GM19372 (cell line): ENCODE results near the gene NOD2.

Experiments
- ATAC-seq: cut with Tn5 transposase; IDR thresholded peaks from one replicate; pipeline ENCODE4 v1.9.1; 2021; ENCODE audit warnings: mild to moderate bottlenecking, low read depth, moderate library complexity; ENCODE audit not compliant: unreplicated experiment

NOD2 gene

DNA sequence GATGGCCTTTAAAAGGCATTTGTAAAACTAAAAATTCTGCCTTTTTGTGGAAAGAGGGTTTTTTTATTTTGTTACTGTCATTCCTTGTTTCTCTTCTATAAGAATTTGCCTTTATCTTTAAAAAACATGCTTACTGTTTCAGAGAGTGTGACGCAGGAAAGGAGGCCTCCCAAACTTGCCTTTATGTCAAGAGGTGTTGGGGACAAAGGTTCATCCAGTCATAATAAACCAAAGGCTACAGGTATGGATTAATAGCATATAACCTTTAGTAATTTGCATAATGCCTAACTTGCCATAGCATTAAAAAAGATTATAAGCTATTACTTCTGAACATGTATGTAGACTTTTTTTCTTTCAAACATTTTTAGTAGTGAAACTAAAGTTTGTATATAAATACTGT, 82.6 kb downstream of the NOD2 start:
- ATAC-seq, result no peak

DNA sequence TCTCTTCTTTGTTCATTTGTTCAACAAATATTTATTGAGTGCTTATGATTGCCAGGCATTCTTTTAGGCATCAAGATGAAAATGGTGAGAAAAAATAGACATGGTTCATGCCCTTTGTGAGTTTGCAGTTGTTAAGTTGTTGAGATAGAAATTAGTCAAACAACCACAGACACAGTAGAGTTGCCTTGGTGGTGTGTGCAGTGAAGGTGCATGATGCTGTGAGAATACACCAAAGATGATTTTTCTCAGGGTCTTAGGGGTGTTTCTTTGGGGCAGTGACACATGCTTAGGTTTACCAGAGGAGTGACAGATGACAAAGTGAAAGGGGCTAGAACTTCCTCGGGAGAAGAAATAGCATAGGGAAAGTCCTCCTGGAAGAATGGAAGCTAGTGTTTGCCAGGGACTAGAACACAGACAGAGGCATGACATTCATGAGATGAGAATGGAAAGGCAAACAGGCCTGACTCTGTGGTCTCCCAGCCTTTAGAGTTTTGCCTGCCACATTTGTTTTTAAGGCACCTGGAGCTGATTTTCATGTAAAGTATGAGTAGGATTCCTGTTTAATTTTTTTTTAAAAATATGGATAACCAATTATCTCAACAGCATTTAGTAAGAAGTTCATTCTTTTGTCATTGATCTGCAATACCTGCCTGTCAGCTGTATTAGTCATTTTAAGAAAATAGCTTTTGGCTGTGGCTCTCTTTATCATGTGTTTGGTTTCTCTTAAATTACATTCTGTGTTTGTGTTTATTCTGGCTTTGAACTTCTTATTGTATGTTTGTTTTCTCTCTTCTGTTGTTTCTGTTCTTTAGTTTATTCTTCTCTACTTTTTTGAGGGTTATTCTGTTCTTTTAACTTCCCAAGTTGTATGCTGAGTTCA, 85.1 kb downstream of the NOD2 start:
- no peak for ATAC-seq

DNA sequence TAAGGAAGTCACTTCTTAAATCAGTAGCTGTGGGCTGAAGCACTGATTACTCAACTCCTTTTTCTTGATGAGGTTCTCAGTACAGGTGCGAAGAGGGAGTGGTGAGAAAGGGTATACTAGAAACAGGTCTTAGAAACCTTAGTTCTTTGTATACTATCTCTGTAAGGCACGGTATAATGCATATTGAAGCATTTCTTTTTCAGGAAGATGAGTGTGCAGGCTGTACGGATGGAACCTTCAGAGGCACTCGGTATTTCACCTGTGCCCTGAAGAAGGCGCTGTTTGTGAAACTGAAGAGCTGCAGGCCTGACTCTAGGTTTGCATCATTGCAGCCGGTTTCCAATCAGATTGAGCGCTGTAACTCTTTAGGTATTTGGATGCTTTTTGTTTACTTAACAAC, 87.6 kb downstream of the NOD2 start:
- ATAC-seq, result no peak

DNA sequence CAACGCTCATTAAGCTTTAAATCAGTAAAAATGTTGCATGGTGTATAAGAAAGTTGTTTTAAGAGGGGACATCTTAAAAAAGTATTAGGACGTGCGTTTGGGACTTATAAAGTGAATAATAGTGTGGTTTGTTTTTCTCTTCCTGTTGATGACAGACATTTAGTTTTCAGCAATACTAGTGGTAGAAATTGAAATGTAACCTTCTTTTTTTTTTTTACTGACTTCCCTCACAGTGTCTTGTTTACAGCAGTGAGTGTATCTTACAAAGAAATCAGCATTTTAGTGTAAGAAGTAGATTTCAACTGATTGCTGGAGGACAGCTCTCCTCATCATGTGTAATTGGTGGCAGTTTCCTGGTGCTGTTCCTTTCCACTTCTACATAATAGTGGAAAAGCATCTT, 88.1 kb downstream of the NOD2 start:
- ATAC-seq, result no peak
